NCI-H1930 (cell line): ENCODE measurements around the gene ENTPD7.
"Not testable (repeated sequence)": the region's sequence is repeated elsewhere in the genome, so short reads cannot be mapped to it uniquely, and the experiment has no call there.

Experiments
- DNase-seq, 2 experiments: peaks; one replicate each; lab custom pipeline; 2025; lab: John Stamatoyannopoulos, UW

The ENTPD7 gene, protein sequence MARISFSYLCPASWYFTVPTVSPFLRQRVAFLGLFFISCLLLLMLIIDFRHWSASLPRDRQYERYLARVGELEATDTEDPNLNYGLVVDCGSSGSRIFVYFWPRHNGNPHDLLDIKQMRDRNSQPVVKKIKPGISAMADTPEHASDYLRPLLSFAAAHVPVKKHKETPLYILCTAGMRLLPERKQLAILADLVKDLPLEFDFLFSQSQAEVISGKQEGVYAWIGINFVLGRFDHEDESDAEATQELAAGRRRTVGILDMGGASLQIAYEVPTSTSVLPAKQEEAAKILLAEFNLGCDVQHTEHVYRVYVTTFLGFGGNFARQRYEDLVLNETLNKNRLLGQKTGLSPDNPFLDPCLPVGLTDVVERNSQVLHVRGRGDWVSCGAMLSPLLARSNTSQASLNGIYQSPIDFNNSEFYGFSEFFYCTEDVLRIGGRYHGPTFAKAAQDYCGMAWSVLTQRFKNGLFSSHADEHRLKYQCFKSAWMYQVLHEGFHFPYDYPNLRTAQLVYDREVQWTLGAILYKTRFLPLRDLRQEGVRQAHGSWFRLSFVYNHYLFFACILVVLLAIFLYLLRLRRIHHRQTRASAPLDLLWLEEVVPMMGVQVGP

GRCh38 chr10:99659031-99659867 lies at the start of gene ENTPD7:
TSS of gene ENTPD7 (plus strand) at chr10:99659509. CDS start at chr10:99659957, 448 bp downstream.
- DNase-seq: peak; percentile 88 to 91

DNA sequence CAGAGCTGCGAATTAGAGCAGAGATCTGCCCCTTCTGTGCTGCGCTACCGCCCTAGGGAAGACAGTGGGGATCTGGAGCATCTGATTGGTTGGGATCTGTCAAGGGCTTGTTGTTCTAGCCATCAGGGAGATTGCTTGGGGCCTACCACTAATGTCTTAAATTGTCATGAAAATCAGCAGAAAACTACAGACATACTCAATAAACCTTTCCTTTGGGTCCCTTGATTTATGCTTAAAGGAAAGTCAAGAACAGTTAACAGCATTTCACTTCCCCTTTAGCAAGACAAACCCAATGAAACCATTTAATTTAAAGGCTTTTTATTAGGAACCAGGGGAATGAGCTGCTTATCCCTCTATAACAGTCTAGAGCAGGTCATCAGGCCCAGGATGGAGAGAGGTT lies 49.1 kb upstream of the ENTPD7 start:
- DNase-seq: no peak

GRCh38 chr10:99611326-99611725 lies 48.0 kb upstream of the ENTPD7 start:
- DNase-seq: no peak

- peak in 1 of 2 experiments; percentile 8 for DNase-seq
Measured at GRCh38 chr10:99612167-99612831, 47.0 kb upstream of the ENTPD7 start.

GRCh38 chr10:99615426-99615825 lies 43.9 kb upstream of the ENTPD7 start:
- no peak for DNase-seq

DNA sequence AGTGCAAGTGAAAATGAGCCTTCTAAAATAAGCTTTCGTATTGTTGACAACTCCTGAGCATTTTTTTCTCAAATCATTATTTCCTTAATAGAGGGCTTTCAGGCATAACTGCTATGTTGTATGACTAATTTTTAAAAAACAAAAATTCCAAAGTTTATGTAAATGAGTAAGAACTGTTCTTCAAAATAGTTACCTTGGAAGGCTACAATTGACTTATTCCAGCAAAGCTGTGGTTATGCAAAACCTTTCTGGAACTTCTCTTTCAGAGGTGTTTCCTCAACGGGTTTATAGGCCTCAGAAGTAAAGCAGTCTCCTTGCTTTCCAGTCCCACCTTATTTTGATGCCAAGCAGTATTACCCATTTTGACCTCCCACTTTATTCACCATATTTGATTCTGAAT lies 41.6 kb upstream of the ENTPD7 start:
- no peak for DNase-seq

- DNase-seq: no peak
Measured at GRCh38 chr10:99619090-99619800, 40.1 kb upstream of the ENTPD7 start.

DNA sequence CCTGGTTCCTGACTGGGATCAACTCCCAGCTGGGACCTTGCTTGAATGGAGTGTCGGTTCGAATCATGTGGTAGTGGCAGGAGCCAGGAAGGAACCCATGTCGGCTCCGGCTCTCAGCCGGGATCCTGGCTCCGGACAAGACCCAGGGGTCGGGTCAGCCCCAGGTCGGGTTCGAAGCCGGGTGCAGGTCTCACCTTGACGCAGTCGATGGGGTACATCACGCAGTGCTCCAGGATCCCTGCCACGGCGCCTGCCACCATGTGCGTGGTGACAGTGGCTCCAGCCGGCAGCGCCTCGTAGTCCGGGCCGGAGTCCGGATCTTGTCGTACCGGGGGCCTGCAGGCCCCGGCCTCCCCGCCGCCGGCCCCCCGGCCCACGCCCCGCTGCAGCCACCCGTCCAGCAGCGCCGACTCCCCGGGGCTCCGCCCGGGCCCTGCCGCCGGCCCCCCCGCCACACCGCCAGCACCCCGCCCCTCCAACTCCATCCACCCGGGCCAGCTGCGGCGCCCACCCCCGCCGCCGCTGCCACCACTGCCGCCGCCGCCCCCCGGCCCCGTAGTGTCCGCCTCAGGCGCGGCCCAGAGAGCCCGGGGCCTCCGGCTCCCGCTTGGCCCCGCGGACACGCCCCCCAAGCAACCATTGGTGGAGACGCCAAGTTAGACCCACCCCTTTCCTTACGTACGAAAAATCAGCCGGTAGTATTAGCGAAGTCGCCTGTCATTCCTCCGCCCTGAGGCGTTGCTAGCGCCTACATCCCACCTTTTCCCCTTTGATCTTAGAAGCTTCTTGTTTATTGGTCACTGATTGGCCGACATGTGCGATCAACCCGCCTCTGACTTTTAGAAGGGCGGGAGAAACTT lies 39.2 kb upstream of the ENTPD7 start, which contains the start of gene SLC25A28:
SLC25A28 (minus strand) TSS at position 589 of the 860 bp plus-strand sequence; CDS start at position 485, 104 bp downstream.
- peak; percentile 95 for DNase-seq

DNA sequence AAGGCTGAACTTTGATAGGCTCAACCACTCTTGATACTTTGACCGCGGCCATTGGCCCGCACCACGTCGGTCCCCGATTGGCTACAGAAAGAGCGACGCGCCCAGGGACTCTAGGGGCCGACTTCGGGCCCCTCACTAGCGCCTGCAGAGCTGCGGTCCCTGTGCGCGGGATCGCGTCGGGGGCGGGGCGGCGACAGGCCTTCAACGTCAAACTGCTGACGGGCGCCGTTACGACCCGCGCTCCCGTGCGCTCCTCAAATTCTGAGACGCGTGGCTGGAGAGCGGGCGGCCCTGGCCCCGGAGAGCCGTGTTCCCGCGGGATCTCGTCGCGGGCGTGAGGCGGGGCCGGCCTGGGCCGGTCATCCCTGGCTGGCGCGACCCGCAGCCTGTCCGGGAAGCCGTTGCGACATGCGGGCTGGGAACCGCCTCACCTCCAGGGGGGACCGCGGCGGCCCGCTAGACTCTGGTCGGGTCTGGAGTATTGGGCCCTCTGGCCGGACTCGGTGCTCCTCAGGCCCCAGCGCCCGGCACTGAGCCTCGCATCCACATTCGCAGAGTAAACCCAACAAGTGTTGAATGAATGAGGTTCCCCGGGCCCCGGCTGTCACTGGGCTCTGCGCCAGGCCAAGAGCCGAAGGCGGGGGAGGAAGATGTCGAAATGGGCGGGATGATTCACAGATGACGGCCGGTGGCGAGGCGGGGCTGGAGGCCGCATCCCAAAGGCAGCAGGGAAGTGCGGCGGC lies 38.4 kb upstream of the ENTPD7 start:
- DNase-seq: no peak

DNA sequence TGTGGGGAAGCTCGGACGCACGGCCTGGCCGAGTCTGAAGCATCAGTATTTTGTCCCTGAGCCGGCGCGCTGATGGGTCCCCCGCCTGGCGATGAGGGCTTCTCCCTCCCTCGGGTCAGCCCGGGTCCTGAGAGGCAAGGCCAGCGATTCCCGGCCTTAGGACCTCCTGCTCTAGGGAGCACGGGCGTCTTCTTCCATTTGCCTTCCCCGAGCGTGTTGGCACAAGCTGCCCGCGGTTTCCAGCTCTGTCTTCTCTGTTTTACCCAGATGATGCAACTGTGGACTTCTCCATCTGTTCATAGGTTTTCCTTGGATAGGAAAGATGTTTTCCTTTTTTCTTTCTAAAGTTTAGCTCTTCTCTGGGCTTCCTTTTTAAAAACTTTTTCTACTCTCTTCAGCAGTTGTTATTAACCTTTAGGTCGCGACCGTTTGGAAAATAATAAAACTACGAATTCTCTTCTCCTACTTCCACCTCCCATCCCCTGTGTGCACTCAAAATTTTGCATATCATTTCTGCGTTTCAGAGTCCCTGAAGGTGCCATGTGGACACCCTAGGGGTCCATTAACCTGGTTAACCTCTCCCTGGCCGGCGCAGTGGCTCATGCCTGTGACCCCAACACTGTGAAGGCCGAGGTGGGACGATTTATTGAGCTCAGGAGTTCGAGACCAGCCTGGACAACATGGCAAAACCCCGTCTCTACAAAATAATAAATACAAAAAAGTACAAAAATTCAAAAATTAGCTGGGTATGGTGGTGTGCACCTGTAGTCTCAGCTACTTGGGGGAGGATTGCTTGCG lies 37.7 kb upstream of the ENTPD7 start:
- DNase-seq: peak in 1 of 2 experiments; percentile 32

GRCh38 chr10:99623919-99624318 lies 35.4 kb upstream of the ENTPD7 start:
- no peak for DNase-seq

DNA sequence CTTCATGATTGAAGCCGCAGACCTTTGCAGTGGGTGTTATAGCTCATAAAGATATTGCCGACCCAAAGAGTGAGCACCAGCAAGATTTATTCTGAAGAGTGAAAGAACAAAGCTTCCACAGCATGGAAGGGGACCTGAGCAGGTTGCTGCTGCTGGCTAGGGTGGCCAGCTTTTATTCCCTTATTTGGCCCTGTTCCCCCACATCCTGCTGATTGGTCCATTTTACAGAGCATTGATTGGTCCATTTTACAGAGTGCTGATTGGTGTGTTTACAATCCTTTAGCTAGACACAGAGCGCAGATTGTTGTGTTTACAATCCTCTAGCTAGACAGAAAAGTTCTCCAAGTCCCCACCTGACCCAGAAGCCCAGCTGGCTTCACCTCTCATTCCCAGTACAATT lies 34.2 kb upstream of the ENTPD7 start:
- DNase-seq: not testable (repeated sequence)

GRCh38 chr10:99628923-99629624 lies 30.2 kb upstream of the ENTPD7 start:
- DNase-seq: no peak

GRCh38 chr10:99629625-99629978 lies 29.7 kb upstream of the ENTPD7 start:
- no peak for DNase-seq

DNA sequence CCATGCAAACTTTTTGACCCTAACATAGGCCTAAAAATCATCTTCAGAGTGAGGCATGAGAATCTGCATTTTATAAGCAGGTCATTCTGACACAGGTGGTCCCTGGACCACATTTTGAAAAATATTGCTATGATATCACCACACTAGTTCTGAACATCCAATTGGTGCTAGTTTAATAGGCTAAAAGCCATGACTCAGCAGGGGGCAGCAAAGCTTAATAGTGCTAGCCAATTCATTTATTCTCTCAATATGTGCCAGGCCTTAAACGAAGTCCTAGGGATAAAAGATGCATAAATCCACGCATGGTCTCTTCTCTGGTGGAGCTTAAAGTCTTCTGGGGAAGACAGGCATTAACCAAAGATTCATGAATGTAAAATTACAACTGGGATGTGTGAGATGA lies 28.9 kb upstream of the ENTPD7 start:
- DNase-seq: no peak

DNA sequence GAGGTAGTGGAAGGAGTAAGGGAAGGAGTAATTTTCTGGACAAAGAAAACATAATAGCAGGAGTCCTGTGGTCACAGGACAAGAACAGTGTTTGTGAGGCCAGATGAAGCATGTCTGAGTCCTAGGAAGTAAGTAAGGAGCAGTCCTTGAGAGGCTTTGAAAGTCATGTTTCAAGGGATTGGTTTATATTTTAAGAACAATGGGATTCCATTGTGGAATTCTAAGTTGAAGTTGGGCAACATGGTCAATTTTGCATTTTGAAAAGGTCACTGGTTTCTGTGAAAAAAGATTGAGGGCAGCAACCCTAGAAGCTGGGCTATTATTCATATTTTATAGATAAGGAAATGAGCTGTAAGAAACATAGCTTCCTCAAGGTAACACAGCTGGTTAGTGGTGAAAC lies 28.3 kb upstream of the ENTPD7 start:
- DNase-seq: no peak

GRCh38 chr10:99631496-99631895 lies 27.8 kb upstream of the ENTPD7 start:
- DNase-seq: no peak

GRCh38 chr10:99633832-99634231 lies 25.5 kb upstream of the ENTPD7 start:
- no peak for DNase-seq
